ENCODE measurements around the gene VPS41.
"Not testable (repeated sequence)": the region's sequence is repeated elsewhere in the genome, so short reads cannot be mapped to it uniquely, and the experiment has no call there.

DNA sequence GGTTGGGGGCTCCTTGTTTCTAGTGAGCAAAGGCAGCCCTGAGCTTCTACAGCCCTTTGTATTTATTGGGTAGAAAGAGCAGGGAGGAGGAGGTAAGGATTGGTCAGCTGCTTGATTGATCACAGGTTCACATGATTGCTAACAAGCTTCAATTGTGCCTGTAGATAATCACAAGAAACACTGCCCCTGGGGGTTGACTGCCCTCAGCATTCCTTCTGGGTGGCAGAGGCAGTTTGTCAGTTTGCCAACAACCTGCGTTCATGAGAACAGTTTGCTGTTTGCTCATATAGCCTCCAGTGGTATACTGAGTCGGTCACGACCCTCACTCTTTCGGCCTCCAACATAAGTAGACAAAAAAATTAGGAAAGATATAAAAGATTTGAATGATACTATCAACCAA is 38.5 kb upstream of the VPS41 start:
- TF ChIP-seq, protein P1, sequence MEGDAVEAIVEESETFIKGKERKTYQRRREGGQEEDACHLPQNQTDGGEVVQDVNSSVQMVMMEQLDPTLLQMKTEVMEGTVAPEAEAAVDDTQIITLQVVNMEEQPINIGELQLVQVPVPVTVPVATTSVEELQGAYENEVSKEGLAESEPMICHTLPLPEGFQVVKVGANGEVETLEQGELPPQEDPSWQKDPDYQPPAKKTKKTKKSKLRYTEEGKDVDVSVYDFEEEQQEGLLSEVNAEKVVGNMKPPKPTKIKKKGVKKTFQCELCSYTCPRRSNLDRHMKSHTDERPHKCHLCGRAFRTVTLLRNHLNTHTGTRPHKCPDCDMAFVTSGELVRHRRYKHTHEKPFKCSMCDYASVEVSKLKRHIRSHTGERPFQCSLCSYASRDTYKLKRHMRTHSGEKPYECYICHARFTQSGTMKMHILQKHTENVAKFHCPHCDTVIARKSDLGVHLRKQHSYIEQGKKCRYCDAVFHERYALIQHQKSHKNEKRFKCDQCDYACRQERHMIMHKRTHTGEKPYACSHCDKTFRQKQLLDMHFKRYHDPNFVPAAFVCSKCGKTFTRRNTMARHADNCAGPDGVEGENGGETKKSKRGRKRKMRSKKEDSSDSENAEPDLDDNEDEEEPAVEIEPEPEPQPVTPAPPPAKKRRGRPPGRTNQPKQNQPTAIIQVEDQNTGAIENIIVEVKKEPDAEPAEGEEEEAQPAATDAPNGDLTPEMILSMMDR (IDR thresholded peaks at IDR 0.05 in 8 of 11, conservative IDR thresholded peaks at IDR 0.05 in 3 of 11): not testable (repeated sequence)
- TF ChIP-seq POLR2A, POLR2AphosphoS5 (IDR thresholded peaks at IDR 0.05): not testable (repeated sequence)
